RWPE1 (cell line): ENCODE results near the gene GPR161.
A peak's percentile ranks its signal among the peaks of the same experiment; 100 is the strongest.

ENCODE experiments used
- CTCF ChIA-PET: fragments of 350-600 bp; sonication (Branson Sonifier 250); formaldehyde crosslinking; extraction: SDS; loops from one replicate; lab custom pipeline; 2021; lab: Yijun Ruan, JAX
- POLR2A ChIA-PET: fragments of 400-600 bp; formaldehyde crosslinking; extraction: SDS; loops from one replicate; lab custom pipeline; 2020; ENCODE audit warnings: antibody characterized with exemption; ENCODE audit not compliant: low non-redundant PET; lab: Yijun Ruan, JAX
- DNase-seq: peaks from one replicate; pipeline ENCODE4 v3.0.0; 2012; ENCODE audit warnings: low spot score
- H3K27ac ChIP-seq: fragments of 450-650 bp; 2 replicates; pipeline ENCODE4 v1.5.1; 2017
- CTCF ChIP-seq: fragments of 450-650 bp; conservative IDR thresholded peaks from 2 replicates; pipeline ENCODE4 v1.5.1; 2017; ENCODE audit warnings: low read depth, mild to moderate bottlenecking

Gene GPR161

DNA sequence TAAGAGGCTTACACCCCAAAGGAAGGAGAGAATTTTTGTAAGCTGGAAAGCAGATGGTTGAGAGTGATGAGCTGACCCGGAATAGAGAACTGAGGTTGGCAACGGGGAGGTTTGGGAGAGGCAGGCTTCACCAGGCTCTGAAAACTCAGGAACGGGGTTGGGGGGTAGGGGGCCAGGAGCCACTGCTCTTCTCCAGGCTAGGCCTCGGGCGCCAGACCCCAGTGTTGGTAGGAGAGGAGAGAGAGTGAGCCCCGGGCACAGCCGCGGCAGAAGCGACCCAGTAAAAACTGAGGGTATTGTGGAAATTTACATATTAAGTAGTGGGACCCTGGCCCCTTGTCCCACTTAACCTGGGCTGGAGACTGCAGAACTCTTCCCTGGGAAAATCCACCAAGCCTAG is 45.7 kb downstream of the GPR161 start:
- DNase-seq: no peak
- H3K27ac ChIP-seq: no peak overlapping the region
- CTCF ChIA-PET: no interaction called here
- TF ChIP-seq CTCF: no peak
- POLR2A ChIA-PET: no interaction called here

DNA sequence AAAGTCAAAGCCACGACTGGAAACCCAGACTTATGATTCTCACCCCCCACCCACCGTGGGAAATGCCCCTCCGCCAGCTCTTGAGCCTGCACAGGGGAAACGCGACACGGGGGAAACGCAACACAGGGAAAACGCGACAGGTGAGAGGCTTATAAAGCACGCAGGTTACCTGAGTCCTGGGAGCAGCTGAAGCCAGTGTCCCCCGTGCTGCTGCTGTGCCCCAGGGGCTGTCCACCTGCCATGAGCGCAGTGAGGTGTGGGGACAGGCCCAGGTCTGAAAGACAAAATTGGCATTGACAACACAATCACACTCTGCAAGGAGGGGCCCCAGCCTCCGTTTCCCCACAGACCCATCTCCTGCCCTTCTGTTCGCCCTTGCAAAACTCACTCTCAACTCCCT is 46.3 kb downstream of the GPR161 start:
- POLR2A ChIA-PET: no interaction called here
- no peak for TF ChIP-seq CTCF
- DNase-seq: no peak
- CTCF ChIA-PET: no interaction called here
- H3K27ac ChIP-seq: no peak overlapping the region

- no peak for DNase-seq
- POLR2A ChIA-PET: no interaction called here
- no peak for TF ChIP-seq CTCF
- H3K27ac ChIP-seq: no peak overlapping the region
- CTCF ChIA-PET: interaction anchor here (0.6 kb wide), 1 partner anchor 72 kb away, joined by 4 read pairs; no protein-coding TSS in a partner anchor
Observed at GRCh38 chr1:168089979-168090337, 46.8 kb downstream of the GPR161 start.

DNA sequence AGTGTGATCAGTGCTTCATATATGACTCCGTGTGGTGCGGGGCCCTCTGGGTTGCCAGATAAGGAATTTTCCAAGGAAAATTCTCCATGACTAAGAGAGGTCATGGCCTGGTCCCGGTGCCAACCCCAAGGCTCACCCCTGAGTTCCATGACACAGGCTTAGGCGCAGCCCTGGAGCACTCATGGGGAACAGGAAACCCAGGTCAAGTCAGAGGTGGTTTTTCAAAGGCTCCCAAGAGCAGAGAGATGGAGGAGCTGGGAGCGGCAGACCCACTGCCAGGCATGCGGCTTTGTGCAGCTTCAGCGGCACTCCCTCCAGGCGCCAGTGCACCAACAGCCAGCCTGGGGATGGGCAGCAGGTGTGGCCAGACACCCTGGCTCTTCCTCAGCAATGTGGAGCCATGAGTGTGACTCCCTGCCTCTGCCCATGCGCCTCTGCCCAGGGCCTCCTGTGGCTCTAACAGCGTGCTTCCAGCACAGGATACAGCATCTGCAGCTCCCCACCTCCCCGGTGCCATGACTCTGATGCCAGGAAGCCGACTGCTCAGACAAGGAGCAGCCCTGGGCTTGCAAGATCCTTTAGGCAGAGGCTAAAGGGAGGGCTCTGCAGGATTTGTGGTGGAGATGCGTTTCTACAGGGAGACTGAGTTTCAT is 47.3 kb downstream of the GPR161 start:
- DNase-seq: no peak
- ChIA-PET POLR2A (no interaction called here), CTCF (interaction anchor here (0.6 kb wide), 1 partner anchor 72 kb away, joined by 4 read pairs; no protein-coding TSS in a partner anchor)
- TF ChIP-seq CTCF: no peak
- peak overlapping the region; percentile 9; the same call in 1 of the 2 replicates for H3K27ac ChIP-seq

DNA sequence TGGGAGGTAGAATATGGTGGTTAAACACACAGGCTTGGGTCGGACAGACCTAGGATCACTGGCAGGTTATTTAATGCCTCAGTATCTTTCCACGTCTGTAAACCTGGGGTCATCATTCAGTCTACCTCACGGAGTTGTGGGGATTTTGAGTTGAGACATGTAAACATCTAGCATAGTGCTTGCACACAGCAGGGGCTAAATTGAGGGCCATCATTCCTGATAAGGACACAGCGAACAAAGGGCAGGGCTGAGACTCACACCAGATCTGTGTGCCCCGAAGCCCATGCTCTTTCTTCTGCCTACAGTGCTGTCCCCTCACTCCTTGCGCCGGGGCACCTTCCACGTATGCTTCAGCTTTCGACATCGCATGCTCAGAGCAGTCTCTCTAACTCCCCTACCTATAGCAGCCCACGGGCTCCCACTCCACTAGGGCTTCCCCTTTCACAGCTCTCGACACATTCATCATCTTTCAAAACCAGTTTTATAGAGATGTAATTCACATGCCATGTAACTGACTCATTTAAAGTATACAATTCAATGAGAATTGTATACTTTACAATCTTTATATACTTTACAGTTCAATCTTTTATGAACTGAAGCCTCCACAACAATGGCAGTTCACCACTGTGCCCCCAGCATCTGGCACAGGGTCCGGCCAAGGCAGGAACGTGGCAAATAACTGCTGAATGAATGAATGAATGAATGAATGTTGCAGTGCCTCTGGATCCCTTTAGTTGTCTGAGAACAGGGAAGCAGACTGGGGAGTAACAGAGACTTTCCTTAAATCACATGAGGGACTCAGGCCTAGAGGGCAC is 48.0 kb downstream of the GPR161 start:
- TF ChIP-seq CTCF: no peak
- peak overlapping the region; percentile 9; the same call in 1 of the 2 replicates for H3K27ac ChIP-seq
- POLR2A ChIA-PET: no interaction called here
- DNase-seq: no peak
- CTCF ChIA-PET: no interaction called here

- ChIA-PET CTCF (interaction anchor here (0.8 kb wide), 1 partner anchor 113 kb away, joined by 3 read pairs; no protein-coding TSS in a partner anchor), POLR2A (no interaction called here)
- no peak for TF ChIP-seq CTCF
- no peak overlapping the region for H3K27ac ChIP-seq
- no peak for DNase-seq
Observed at GRCh38 chr1:168087696-168088095, 49.0 kb downstream of the GPR161 start.
